A673 (cell line): ENCODE data around the gene EFNA2.

ENCODE experiments used
- EZH2 ChIP-seq: fragments of 200-600 bp; sonication (generic); IDR thresholded peaks from 2 replicates; pipeline ENCODE4 v1.6.1; 2017; ENCODE audit warnings: borderline replicate concordance, low read depth, mild to moderate bottlenecking, mixed read lengths, antibody characterized with exemption, low read length; ENCODE audit not compliant: poor library complexity, severe bottlenecking
- TF ChIP-seq, protein P1 (sequence below): fragments of 300-800, 200-600 bp; sonication (generic); conservative IDR thresholded peaks from 2 replicates; pipeline ENCODE4 v1.5.1; 2017; ENCODE audit warnings: low read depth, mild to moderate bottlenecking, antibody characterized with exemption, low read length, moderate library complexity, mixed read lengths

DNA sequence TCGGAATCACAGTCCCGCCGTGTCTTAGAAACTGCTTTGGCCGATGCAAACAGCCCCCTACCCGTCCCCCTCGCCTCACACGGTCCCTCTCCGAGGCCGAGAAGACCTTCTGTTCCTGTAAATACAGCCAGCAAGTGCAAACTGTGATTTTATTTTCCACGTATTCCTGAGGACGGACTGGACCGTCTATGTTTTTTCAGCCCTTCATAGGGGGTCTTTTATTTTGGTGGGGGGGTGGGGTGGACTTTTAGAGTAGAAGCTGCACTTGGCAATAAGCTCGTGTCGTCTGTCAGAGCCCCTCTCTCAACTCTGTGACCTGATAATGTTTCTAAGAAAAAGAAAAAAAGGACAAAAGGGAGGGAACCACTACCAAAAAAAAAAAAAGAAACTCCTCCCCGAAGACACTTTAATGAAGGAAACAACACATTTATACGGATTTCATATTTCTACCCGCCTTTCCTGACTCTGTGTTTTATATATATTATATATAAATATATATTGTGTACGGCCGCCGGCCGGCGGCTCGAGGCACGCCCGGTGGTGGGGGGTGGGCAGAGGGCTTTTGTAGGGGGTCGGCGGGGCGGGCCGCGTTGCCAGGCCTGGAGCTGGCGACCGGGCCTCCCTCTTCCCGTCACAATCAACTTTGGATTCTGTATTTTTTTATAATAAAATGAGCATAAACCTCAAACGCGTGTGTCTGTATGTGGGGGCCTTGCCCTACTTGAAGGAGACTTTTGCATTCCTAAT is 15.2 kb downstream of the EFNA2 start:
- TF ChIP-seq, protein P1, sequence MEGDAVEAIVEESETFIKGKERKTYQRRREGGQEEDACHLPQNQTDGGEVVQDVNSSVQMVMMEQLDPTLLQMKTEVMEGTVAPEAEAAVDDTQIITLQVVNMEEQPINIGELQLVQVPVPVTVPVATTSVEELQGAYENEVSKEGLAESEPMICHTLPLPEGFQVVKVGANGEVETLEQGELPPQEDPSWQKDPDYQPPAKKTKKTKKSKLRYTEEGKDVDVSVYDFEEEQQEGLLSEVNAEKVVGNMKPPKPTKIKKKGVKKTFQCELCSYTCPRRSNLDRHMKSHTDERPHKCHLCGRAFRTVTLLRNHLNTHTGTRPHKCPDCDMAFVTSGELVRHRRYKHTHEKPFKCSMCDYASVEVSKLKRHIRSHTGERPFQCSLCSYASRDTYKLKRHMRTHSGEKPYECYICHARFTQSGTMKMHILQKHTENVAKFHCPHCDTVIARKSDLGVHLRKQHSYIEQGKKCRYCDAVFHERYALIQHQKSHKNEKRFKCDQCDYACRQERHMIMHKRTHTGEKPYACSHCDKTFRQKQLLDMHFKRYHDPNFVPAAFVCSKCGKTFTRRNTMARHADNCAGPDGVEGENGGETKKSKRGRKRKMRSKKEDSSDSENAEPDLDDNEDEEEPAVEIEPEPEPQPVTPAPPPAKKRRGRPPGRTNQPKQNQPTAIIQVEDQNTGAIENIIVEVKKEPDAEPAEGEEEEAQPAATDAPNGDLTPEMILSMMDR: no peak
- TF ChIP-seq EZH2: no peak
